ENCODE data around the gene YY1.

- no peak for TF ChIP-seq CTCF (IDR thresholded peaks at IDR 0.05)
- TF ChIP-seq POLR2A (IDR thresholded peaks at IDR 0.05), result no peak
These were observed 82.7 kb downstream of the YY1 start for GRCh38 chr14:100321473-100322137.

Measured in thyroid gland (tissue), 4 donors.